Gastroesophageal sphincter (tissue), 4 donors: ENCODE data around the gene MON1A. TPM values are rescaled to one million over a fixed set of nuclear protein-coding genes. Genes with fewer than 3 reads are reported as not detected.

Experiments
- ATAC-seq: fragments of 150-250 bp; one replicate; pipeline ENCODE4 v1.9.1; 2016; ENCODE audit warnings: mild to moderate bottlenecking, moderate library complexity
- H3K27ac ChIP-seq, 4 donors: fragments of 200-600 bp; sonication (generic) in 3 of 4; 1 replicate in 3 of 4; 2 replicates in 1 of 4; pipeline ENCODE4 v1.5.1; 2016 to 2019
- H3K27me3 ChIP-seq: fragments of 200-600 bp; sonication (generic); one replicate; pipeline ENCODE4 v1.5.1; 2019
- H3K36me3 ChIP-seq, 2 donors: fragments of 200-600 bp; sonication (generic); one replicate each; pipeline ENCODE4 v1.5.1; 2019; ENCODE audit warnings: control low read depth in 1 of 2
- H3K4me1 ChIP-seq, 3 donors: fragments of 200-600 bp; sonication (generic); 1 replicate in 2 of 3; 2 replicates in 1 of 3; pipeline ENCODE4 v1.5.1; 2016 to 2019; ENCODE audit warnings: control low read depth in 2 of 3
- H3K4me3 ChIP-seq, 2 donors: fragments of 200-600 bp; sonication (generic); one replicate each; pipeline ENCODE4 v1.5.1; 2019; ENCODE audit warnings: mild to moderate bottlenecking in 1 of 2, moderate library complexity in 1 of 2
- H3K9me3 ChIP-seq, 3 donors: fragments of 200-600 bp; sonication (generic); one replicate each; pipeline ENCODE4 v1.5.1; 2017 to 2019; ENCODE audit warnings: control low read depth in 2 of 3
- CTCF ChIP-seq, 4 experiments: fragments of 200-600 bp in 2 of 4; fragments of 450-650 bp in 2 of 4; sonication (generic) in 1 of 4; IDR thresholded peaks; one replicate each; pipeline ENCODE4 v1.5.1; 2017 to 2019; ENCODE audit warnings: antibody characterized with exemption in 4 of 4, mild to moderate bottlenecking in 2 of 4, moderate library complexity in 2 of 4
- EP300 ChIP-seq: sonication (generic); formaldehyde crosslinking; IDR thresholded peaks from one replicate; pipeline ENCODE4 v1.6.1; 2017; ENCODE audit warnings: antibody characterized with exemption, mild to moderate bottlenecking
- POLR2A ChIP-seq, 2 donors: fragments of 450-650 bp; IDR thresholded peaks; one replicate each; pipeline ENCODE4 v1.6.1; 2017; ENCODE audit warnings: antibody characterized with exemption in 2 of 2, mild to moderate bottlenecking in 2 of 2, moderate library complexity in 1 of 2
- POLR2AphosphoS5 ChIP-seq: sonication (generic); formaldehyde crosslinking; IDR thresholded peaks from one replicate; pipeline ENCODE4 v1.6.1; 2017; ENCODE audit warnings: antibody characterized with exemption
- WGBS, 2 donors: methylation state at CpG; one replicate each; pipeline ENCODE4 v1.1.5; 2018; ENCODE audit warnings: low coverage in 1 of 2; 5-methylcytosine and 5-hydroxymethylcytosine counted together
- total RNA-seq, 4 donors: library from RNA; depleted of rRNA; stranded (reverse); fragments of >200 nt; gene quantifications; one replicate each; pipeline ENCODE4 v1.1.0, GENCODE V29; 2016

MON1A gene
- total RNA-seq, 4 donors from 2014 or later, result 9.0 to 21.8 (median 10.8) TPM

- Histone ChIP-seq H3K27ac (no peak overlapping the region), H3K36me3 (peaks cover 0 to 35% of the 10 kb centered on the region in 2 donors), H3K9me3 (no peaks in the 10 kb centered on the region), H3K4me3 (no peak overlapping the region), H3K4me1 (peaks cover 0 to 50% (median 8%) of the 10 kb centered on the region in 3 donors), H3K27me3 (no peaks in the 10 kb centered on the region)
- TF ChIP-seq POLR2AphosphoS5 (no peak), CTCF (IDR thresholded peaks at IDR 0.05) (no peak), POLR2A (IDR thresholded peaks at IDR 0.05) (no peak), EP300 (no peak)
- 67 to 83% methylated on average over 1 of the region's 5 CpGs for WGBS, 2 donors
- ATAC-seq, result no peak
These were observed 29.8 kb downstream of the MON1A start for GRCh38 chr3:49899815-49900214.

DNA sequence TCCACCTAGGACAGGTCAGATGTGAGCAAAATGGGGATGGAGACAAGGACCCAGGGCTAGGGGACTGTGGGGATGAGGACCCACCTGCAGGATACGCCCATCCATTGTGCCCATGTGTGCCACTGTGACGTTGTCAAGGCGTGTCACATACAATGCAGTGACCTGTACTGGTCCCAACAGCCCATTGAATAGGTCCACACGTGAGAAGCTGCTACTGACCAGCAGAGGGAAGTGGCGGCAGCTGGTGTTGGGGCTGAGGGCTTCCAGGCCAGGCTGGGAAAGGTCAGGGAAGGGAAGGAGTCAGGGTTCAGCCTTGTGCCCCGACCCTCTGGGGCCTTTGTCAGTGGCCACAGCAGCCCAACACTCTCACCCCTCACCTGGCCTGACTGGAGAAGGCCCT, 30.6 kb downstream of the MON1A start:
- ATAC-seq, result no peak
- H3K27ac ChIP-seq, result no peak overlapping the region
- peaks cover 0 to 42% (median 4%) of the 10 kb centered on the region in 3 donors for H3K4me1 ChIP-seq
- no peaks in the 10 kb centered on the region for H3K9me3 ChIP-seq
- no peaks in the 10 kb centered on the region for H3K27me3 ChIP-seq
- 60% methylated on average over 1 of the region's 6 CpGs; no CpG with 5 or more reads in 1 of the 2 donors for WGBS, 2 donors
- peaks cover 0 to 35% of the 10 kb centered on the region in 2 donors for H3K36me3 ChIP-seq
- no peak overlapping the region for H3K4me3 ChIP-seq
- TF ChIP-seq POLR2A (IDR thresholded peaks at IDR 0.05), result no peak
- no peak for TF ChIP-seq EP300
- no peak for TF ChIP-seq CTCF (IDR thresholded peaks at IDR 0.05)
- TF ChIP-seq POLR2AphosphoS5, result no peak

DNA sequence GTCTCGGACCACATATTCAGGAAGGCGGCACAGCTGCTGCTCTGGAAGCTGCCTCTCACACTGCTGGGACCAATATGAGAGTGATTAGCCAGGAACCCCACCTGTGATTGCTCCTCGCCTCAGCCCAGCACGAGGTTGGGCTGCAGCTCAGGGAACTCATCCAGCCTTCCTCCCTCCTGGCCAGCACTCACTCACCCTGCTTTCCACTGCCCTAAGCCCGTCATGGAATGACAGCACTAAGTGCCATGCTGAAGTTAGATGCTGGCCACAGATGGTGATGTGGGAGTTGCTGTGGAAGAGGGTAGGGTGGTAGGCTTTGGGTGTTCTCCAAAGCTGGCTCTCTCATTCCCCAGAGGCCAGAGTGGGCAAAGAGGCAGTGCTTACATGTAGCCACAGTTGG, 33.3 kb downstream of the MON1A start:
- H3K27ac ChIP-seq, result no peak overlapping the region
- TF ChIP-seq POLR2AphosphoS5 (no peak), EP300 (no peak), POLR2A (IDR thresholded peaks at IDR 0.05) (no peak), CTCF (IDR thresholded peaks at IDR 0.05) (no peak)
- peaks cover 0 to 35% of the 10 kb centered on the region in 2 donors for H3K36me3 ChIP-seq
- no peaks in the 10 kb centered on the region for H3K9me3 ChIP-seq
- peaks cover 0 to 16% (median 0%) of the 10 kb centered on the region in 3 donors for H3K4me1 ChIP-seq
- no peaks in the 10 kb centered on the region for H3K27me3 ChIP-seq
- ATAC-seq, result no peak
- H3K4me3 ChIP-seq, result no peak overlapping the region
- no CpG with 5 or more reads among the region's 5 CpGs for WGBS, 2 donors

GRCh38 chr3:49895791-49896190, 33.8 kb downstream of the MON1A start:
- Histone ChIP-seq H3K36me3 (peaks cover 0 to 35% of the 10 kb centered on the region in 2 donors), H3K27ac (no peak overlapping the region), H3K9me3 (no peaks in the 10 kb centered on the region), H3K27me3 (no peaks in the 10 kb centered on the region), H3K4me3 (no peak overlapping the region), H3K4me1 (peaks cover 0 to 10% (median 0%) of the 10 kb centered on the region in 3 donors)
- 87% methylated on average over 3 of the region's 9 CpGs; no CpG with 5 or more reads in 1 of the 2 donors for WGBS, 2 donors
- no peak for ATAC-seq
- TF ChIP-seq CTCF (IDR thresholded peaks at IDR 0.05) (no peak), POLR2AphosphoS5 (no peak), EP300 (no peak), POLR2A (IDR thresholded peaks at IDR 0.05) (no peak)

- Histone ChIP-seq H3K9me3 (no peaks in the 10 kb centered on the region), H3K27ac (no peak overlapping the region), H3K4me1 (no peaks in the 10 kb centered on the region), H3K27me3 (no peaks in the 10 kb centered on the region), H3K4me3 (no peak overlapping the region), H3K36me3 (no peaks in the 10 kb centered on the region)
- ATAC-seq, result no peak
- WGBS, 2 donors, result 58 to 76% methylated on average over 5 to 7 of the region's 10 CpGs
- no peak for TF ChIP-seq CTCF (IDR thresholded peaks at IDR 0.05)
These were observed 40.3 kb downstream of the MON1A start for GRCh38 chr3:49889296-49889695.
